A673 (cell line): Measurements from ENCODE around the gene SLC50A1.

Experiments used
- EZH2 ChIP-seq: fragments of 200-600 bp; sonication (generic); IDR thresholded peaks from 2 replicates; pipeline ENCODE4 v1.6.1; 2017; ENCODE audit warnings: borderline replicate concordance, low read depth, mild to moderate bottlenecking, mixed read lengths, antibody characterized with exemption, low read length; ENCODE audit not compliant: poor library complexity, severe bottlenecking
- TF ChIP-seq, protein P1 (sequence below): fragments of 300-800, 200-600 bp; sonication (generic); conservative IDR thresholded peaks from 2 replicates; pipeline ENCODE4 v1.5.1; 2017; ENCODE audit warnings: low read depth, mild to moderate bottlenecking, antibody characterized with exemption, low read length, moderate library complexity, mixed read lengths

DNA sequence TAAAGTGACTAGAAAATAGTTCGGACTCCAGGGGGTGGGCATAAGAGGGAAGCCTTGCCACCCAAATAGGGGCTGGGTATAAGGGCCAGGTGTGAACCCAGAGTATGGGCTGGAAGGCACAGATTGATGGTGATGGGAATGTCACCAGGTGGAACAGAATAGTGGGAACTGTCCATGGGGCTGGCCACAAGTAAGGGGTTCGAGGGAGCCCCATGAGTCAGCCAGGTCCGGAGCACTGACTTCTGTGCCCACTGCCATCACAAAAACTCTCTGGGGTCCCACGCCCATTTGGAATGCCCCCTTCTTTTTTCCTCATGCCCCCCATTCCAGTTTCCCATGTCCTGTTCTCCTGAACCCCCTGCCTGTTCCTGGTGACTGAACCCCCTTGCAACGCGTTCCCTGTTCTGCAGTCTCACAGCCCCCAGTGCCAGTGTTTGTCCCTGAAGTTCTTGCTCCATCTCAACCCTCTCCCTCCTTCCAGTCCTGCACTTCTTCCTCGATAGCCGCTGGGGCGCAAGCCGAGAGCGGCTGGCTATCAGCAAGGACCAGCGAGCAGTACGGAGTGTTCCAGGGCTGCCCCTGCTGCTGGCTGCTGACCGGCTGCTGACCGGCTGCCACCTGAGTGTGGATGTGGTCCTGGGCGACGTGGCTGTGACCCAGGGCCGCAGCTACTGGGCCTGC, 45.9 kb downstream of the SLC50A1 start:
- TF ChIP-seq, protein P1, sequence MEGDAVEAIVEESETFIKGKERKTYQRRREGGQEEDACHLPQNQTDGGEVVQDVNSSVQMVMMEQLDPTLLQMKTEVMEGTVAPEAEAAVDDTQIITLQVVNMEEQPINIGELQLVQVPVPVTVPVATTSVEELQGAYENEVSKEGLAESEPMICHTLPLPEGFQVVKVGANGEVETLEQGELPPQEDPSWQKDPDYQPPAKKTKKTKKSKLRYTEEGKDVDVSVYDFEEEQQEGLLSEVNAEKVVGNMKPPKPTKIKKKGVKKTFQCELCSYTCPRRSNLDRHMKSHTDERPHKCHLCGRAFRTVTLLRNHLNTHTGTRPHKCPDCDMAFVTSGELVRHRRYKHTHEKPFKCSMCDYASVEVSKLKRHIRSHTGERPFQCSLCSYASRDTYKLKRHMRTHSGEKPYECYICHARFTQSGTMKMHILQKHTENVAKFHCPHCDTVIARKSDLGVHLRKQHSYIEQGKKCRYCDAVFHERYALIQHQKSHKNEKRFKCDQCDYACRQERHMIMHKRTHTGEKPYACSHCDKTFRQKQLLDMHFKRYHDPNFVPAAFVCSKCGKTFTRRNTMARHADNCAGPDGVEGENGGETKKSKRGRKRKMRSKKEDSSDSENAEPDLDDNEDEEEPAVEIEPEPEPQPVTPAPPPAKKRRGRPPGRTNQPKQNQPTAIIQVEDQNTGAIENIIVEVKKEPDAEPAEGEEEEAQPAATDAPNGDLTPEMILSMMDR = no peak
- no peak for TF ChIP-seq EZH2
